HepG2 (cell line): Measurements from ENCODE around the gene NEK11. TPM values are rescaled to one million over a fixed set of nuclear protein-coding genes. Genes with fewer than 3 reads are reported as not detected.

ENCODE experiments used
- ATAC-seq: fragments of 200-7000 bp; cut with Tn5 transposase; 3 replicates; pipeline ENCODE4 v1.9.1; 2020; ENCODE audit warnings: mild to moderate bottlenecking, moderate library complexity
- BruUV-seq: library from RNA; stranded (reverse); fragments of 400-500 nt; replicated peaks from 2 replicates; lab custom pipeline; 2021; lab: Mats Ljungman, UMichigan
- CTCF ChIA-PET: fragments of 300-600 bp; formaldehyde crosslinking; extraction: SDS; loops from one replicate; lab custom pipeline; 2021; ENCODE audit warnings: low total read pairs, inconsistent platforms, low intra/inter-chr PET ratio; lab: Yijun Ruan, JAX
- POLR2A ChIA-PET: fragments of 350-600 bp; sonication (Branson Sonifier 250); formaldehyde crosslinking; loops from one replicate; lab custom pipeline; 2020; ENCODE audit warnings: antibody characterized with exemption, inconsistent platforms; lab: Yijun Ruan, JAX
- DNase-seq: peaks from one replicate; pipeline ENCODE4 v3.0.0-alpha.2; 2015; ENCODE audit warnings: low spot score
- FAIRE-seq: peaks from 3 replicates; lab custom pipeline; 2011; peaks lifted over from hg19 to GRCh38; lab: Jason Lieb, UNC
- H2AFZ ChIP-seq: one replicate; pipeline ENCODE4 v1.6.1; 2011; ENCODE audit warnings: low read length, inconsistent platforms
- H3K27ac ChIP-seq: fragments of 300-600 bp; 3 replicates; pipeline ENCODE4 v1.8.0; 2011; ENCODE audit warnings: mixed run types, mild to moderate bottlenecking, mixed read lengths, low read length, inconsistent platforms; ENCODE audit not compliant: insufficient read depth; ENCODE audit errors: extremely low read length
- H3K27me3 ChIP-seq, 2 experiments: fragments of 200-600 bp in 1 of 2; 2 replicates in 1 of 2; 3 replicates in 1 of 2; pipeline versions ENCODE4 v1.6.0 to v1.8.0; 2011; ENCODE audit warnings: low read length in 2 of 2, mild to moderate bottlenecking in 2 of 2, moderate library complexity in 2 of 2, inconsistent platforms in 1 of 2; ENCODE audit not compliant: insufficient read depth in 2 of 2, control insufficient read depth in 1 of 2
- H3K36me3 ChIP-seq, 2 experiments: fragments of 200-600 bp in 1 of 2; replicated peaks in 1 of 2; 2 replicates in 1 of 2; 3 replicates in 1 of 2; pipeline versions ENCODE4 v1.5.1 to v1.8.0; 2011; ENCODE audit warnings: low read length in 2 of 2, inconsistent platforms in 1 of 2; ENCODE audit not compliant: insufficient read depth in 2 of 2, control insufficient read depth in 1 of 2
- H3K4me1 ChIP-seq: 2 replicates; pipeline ENCODE4 v1.5.1; 2012; ENCODE audit warnings: low read length, inconsistent platforms; ENCODE audit not compliant: insufficient read depth
- H3K4me2 ChIP-seq: 2 replicates; pipeline ENCODE4 v1.6.0; 2011; ENCODE audit warnings: low read depth, low read length, inconsistent platforms
- H3K4me3 ChIP-seq, 3 experiments: fragments of 200-600 bp in 1 of 3; sonication (generic), shearing (Covaris generic) in 1 of 3; replicated peaks in 1 of 3; 2 replicates each; pipeline ENCODE4 v1.5.1; 2011 to 2016; ENCODE audit warnings: low read length in 3 of 3, inconsistent platforms in 2 of 3, low read depth in 2 of 3, mild to moderate bottlenecking in 2 of 3, control low read depth in 1 of 3, mixed read lengths in 1 of 3; ENCODE audit not compliant: insufficient read depth in 1 of 3
- H3K79me2 ChIP-seq: one replicate; pipeline ENCODE4 v1.6.1; 2011; ENCODE audit warnings: low read length, inconsistent platforms; ENCODE audit not compliant: insufficient read depth
- H3K9ac ChIP-seq: 2 replicates; pipeline ENCODE4 v1.6.0; 2011; ENCODE audit warnings: mild to moderate bottlenecking, low read depth, low read length, inconsistent platforms; ENCODE audit not compliant: insufficient read depth
- H3K9me3 ChIP-seq: 2 replicates; pipeline ENCODE4 v1.5.1; 2012; ENCODE audit warnings: mild to moderate bottlenecking, low read length
- H4K20me1 ChIP-seq: 2 replicates; pipeline ENCODE4 v1.6.0; 2011; ENCODE audit warnings: inconsistent platforms, mild to moderate bottlenecking, low read length, moderate library complexity; ENCODE audit not compliant: insufficient read depth
- KDM4B ChIP-seq: sonication (generic); formaldehyde crosslinking; IDR thresholded peaks from 2 replicates; pipeline ENCODE4 v1.4.0; 2020; ENCODE audit warnings: missing genetic modification reagents
- MIER3 ChIP-seq: IDR thresholded peaks from 2 replicates; pipeline ENCODE4 v1.6.1; 2016; ENCODE audit warnings: missing compliant biosample characterization, borderline replicate concordance
- MTA1 ChIP-seq: sonication (generic); formaldehyde crosslinking; IDR thresholded peaks from 2 replicates; pipeline ENCODE4 v1.4.0; 2020; ENCODE audit warnings: missing genetic modification reagents, mild to moderate bottlenecking, borderline replicate concordance
- SOX5 ChIP-seq: IDR thresholded peaks from 2 replicates; pipeline ENCODE4 v1.6.1; 2016; ENCODE audit warnings: borderline replicate concordance
- ZNF652 ChIP-seq: IDR thresholded peaks from 2 replicates; pipeline ENCODE4 v1.6.1; 2016; ENCODE audit warnings: low read depth, borderline replicate concordance
- WGBS: methylation state at CpG from one replicate; pipeline ENCODE4 v1.1.6; 2017; ENCODE audit warnings: low lambda C conversion rate; 5-methylcytosine and 5-hydroxymethylcytosine counted together
- in situ Hi-C: cut with HindIII; loops from 2 replicates; pipeline ENCODE4 v1.10.0; 2017; ENCODE audit warnings: low pct_unique_long_range_greater_than_20kb; ENCODE audit not compliant: extremely low pct_ligation_motif_present
- intact Hi-C: fragments of 100-400 bp; cut with micrococcal nuclease; formaldehyde crosslinking; loops from one replicate; pipeline ENCODE4 v1.10.0; 2022; ENCODE audit not compliant: unreplicated experiment
- polyA plus RNA-seq, 8 experiments: library from polyadenylated mRNA; depleted of rRNA in 3 of 8; stranded (reverse) in 7 of 8; unstranded in 1 of 8; fragments of >200 nt; fragmentation: Illumina TruSeq in 4 of 8; extraction: Trizol in 4 of 8; gene quantifications; 2 replicates each; pipeline versions ENCODE4 v1.2.1 to v1.2.3, GENCODE V29; 2011 to 2016; ENCODE audit warnings: low read depth in 4 of 8, missing spikeins in 1 of 8, mixed read lengths in 1 of 8; ENCODE audit not compliant: insufficient read depth in 1 of 8
- total RNA-seq, 5 experiments: library from RNA; depleted of rRNA; stranded (reverse); fragments of >200 nt; fragmentation: Illumina TruSeq; extraction: Trizol; gene quantifications; 2 replicates each; pipeline ENCODE4 v1.2.3, GENCODE V29; 2016; ENCODE audit warnings: low read depth in 1 of 5

Gene NEK11
- total and polyA plus RNA-seq, 2 of the 13 experiments (the other 11 are each of a cell fraction or from before 2014, with no cell fraction given), result 0.95 to 2.2 TPM

GRCh38 chr3:130981469-130981868 is 45.2 kb upstream of the NEK11 start:
- FAIRE-seq, result no peak
- ChIA-PET POLR2A (no interaction called here), CTCF (no interaction called here)
- ATAC-seq, result no peak
- H3K9me3 ChIP-seq, result no peaks in the 10 kb centered on the region
- no peak overlapping the region for H3K9ac ChIP-seq
- no peak overlapping the region for H2AFZ ChIP-seq
- H4K20me1 ChIP-seq, result no peaks in the 10 kb centered on the region
- H3K27me3 ChIP-seq, result no peaks in the 10 kb centered on the region
- no peak for TF ChIP-seq MTA1 (CRISPR knock-in tag)
- no peak for TF ChIP-seq ZNF652 (CRISPR knock-in tag)
- TF ChIP-seq SOX5 (CRISPR knock-in tag), result no peak
- no peaks in the 10 kb centered on the region; a peak in 1 of 5 replicates for H3K36me3 ChIP-seq
- no peak for DNase-seq
- no peak overlapping the region for H3K4me3 ChIP-seq
- 100% methylated on average over 2 of the region's 2 CpGs for WGBS
- H3K27ac ChIP-seq, result no peak overlapping the region
- H3K79me2 ChIP-seq, result no peaks in the 10 kb centered on the region
- H3K4me1 ChIP-seq, result no peaks in the 10 kb centered on the region
- intact Hi-C loops (no loop called here), in situ Hi-C loops (no loop called here)
- H3K4me2 ChIP-seq, result no peak overlapping the region
- BruUV-seq, result no TSS peak

GRCh38 chr3:130990282-130990681 is 36.4 kb upstream of the NEK11 start:
- no peak overlapping the region for H2AFZ ChIP-seq
- H3K36me3 ChIP-seq, result peaks cover 0 to 2% of the 10 kb centered on the region in 2 experiments; a peak in 1 of 5 replicates
- intact Hi-C loops, result no loop called here

More at GRCh38 chr3:130990282-130990681, 36.4 kb upstream of the NEK11 start:
- no peak overlapping the region for H3K4me3 ChIP-seq
- POLR2A ChIA-PET, result no interaction called here
- no peaks in the 10 kb centered on the region for H3K9me3 ChIP-seq
- DNase-seq (no peak), ATAC-seq (no peak)
- TF ChIP-seq MIER3, result no peak
- no peak for TF ChIP-seq KDM4B
- TF ChIP-seq, all 625 proteins: peak for 0
- 92% methylated on average over 5 of the region's 5 CpGs for WGBS
- Histone ChIP-seq H3K9ac (no peak overlapping the region), H4K20me1 (no peaks in the 10 kb centered on the region), H3K4me2 (no peak overlapping the region), H3K27ac (no peak overlapping the region), H3K79me2 (no peaks in the 10 kb centered on the region), H3K27me3 (no peaks in the 10 kb centered on the region), H3K4me1 (no peaks in the 10 kb centered on the region)
- in situ Hi-C loops, result no loop called here
- CTCF ChIA-PET, result no interaction called here
- no TSS peak for BruUV-seq
- no peak for FAIRE-seq
